ENCODE measurements around the gene KLK5. TPM values are rescaled to one million over a fixed set of nuclear protein-coding genes. Genes with fewer than 3 reads are reported as not detected.

The KLK5 gene, protein sequence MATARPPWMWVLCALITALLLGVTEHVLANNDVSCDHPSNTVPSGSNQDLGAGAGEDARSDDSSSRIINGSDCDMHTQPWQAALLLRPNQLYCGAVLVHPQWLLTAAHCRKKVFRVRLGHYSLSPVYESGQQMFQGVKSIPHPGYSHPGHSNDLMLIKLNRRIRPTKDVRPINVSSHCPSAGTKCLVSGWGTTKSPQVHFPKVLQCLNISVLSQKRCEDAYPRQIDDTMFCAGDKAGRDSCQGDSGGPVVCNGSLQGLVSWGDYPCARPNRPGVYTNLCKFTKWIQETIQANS
- total RNA-seq (2016; rRNA removed; fragmentation: Illumina TruSeq; extraction: Trizol) (not detected in 2 replicates), polyA plus RNA-seq (2011; rRNA removed) (not detected in 2 replicates), polyA minus RNA-seq (2011; rRNA and poly(A)+ RNA removed; ENCODE audit: low replicate concordance) (0.23 TPM in 1 of 2 replicates, not detected in the other), Bru-seq, nascent RNA (percentile 8 among the genes with signal in this experiment), BruChase-seq, experiment 1, labeled RNA remaining after a 6-hour chase (percentile 9 among the genes with signal in this experiment), BruChase-seq, experiment 2, labeled RNA remaining after a 2-hour chase (not detected)
- total RNA-seq (2016; cell fraction: cytosol; rRNA removed; fragmentation: Illumina TruSeq; extraction: Trizol; ENCODE audit: low read depth) = not detected in 2 replicates
- not detected in 2 replicates for total RNA-seq (2016; cell fraction: insoluble cytoplasmic fraction; rRNA removed; fragmentation: Illumina TruSeq; extraction: Trizol)
- total RNA-seq (2016; cell fraction: membrane; rRNA removed; fragmentation: Illumina TruSeq; extraction: Trizol) = not detected in 2 replicates
- total RNA-seq (2016; cell fraction: nucleus; rRNA removed; fragmentation: Illumina TruSeq; extraction: Trizol) = not detected in 2 replicates
- not detected in 2 replicates for polyA plus RNA-seq (2011; cell fraction: cytosol; rRNA removed)
- polyA plus RNA-seq (2011; cell fraction: nucleus; rRNA removed) = not detected in 2 replicates
- polyA plus RNA-seq (2012) = not detected in 2 replicates
- not detected in 2 replicates for polyA plus RNA-seq (2016; cell fraction: cytosol; fragmentation: Illumina TruSeq; extraction: Trizol; ENCODE audit: low read depth)
- not detected in 2 replicates for polyA plus RNA-seq (2016; cell fraction: insoluble cytoplasmic fraction; fragmentation: Illumina TruSeq; extraction: Trizol; ENCODE audit: low read depth)
- not detected in 2 replicates for polyA plus RNA-seq (2016; cell fraction: membrane; fragmentation: Illumina TruSeq; extraction: Trizol; ENCODE audit: low read depth)
- not detected in 2 replicates for polyA plus RNA-seq (2016; cell fraction: nucleus; fragmentation: Illumina TruSeq; extraction: Trizol; ENCODE audit: insufficient read depth, low read depth)
- not detected in 2 replicates for polyA minus RNA-seq (2011; cell fraction: cytosol; rRNA and poly(A)+ RNA removed)
- not detected in 2 replicates for polyA minus RNA-seq (2011; cell fraction: nucleus; rRNA and poly(A)+ RNA removed)
- long read RNA-seq, experiment 1 = 0 reads
- long read RNA-seq, experiment 2 = 0 reads

DNA sequence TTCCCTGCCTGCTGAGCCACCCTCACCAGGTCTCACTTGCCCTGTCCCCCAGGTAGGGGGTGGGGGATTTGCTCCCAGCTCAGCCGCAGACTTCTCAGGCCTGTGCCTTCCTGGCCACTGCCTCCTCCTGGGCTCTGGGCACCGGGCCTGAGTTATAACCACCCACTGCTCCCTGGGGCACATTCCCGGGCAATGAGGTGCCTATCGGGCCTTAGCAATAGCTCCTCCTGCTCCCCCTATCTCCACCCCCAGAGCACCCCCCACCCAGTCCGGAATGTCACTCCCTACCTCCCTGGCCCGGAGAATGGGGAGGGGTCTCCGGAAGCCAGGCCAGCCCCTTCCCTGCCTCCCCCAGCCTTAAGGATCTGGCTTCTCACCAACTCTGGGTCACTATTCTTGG lies at the start of gene KLK5:
TSS of gene KLK5 (minus strand) at position 129 of the 400 bp plus-strand sequence. CDS start 381 bp downstream, outside the sequence.
- H3K4me3 ChIP-seq (replicated peaks in 1 of 3; ENCODE audit: insufficient read depth in 1 of 3, low read depth in 2 of 3, low read length in 3 of 3) = no peak within 1 kb of the TSS
- in situ Hi-C loops (cut with HindIII; ENCODE audit: extremely low pct_ligation_motif_present, low pct_unique_long_range_greater_than_20kb) = no loop called here
- H3K27ac ChIP-seq (ENCODE audit: extremely low read length, insufficient read depth, low read length) = no peak within 1 kb of the TSS
- H3K9me3 ChIP-seq (ENCODE audit: low read length) = no peaks in the 10 kb centered on the region
- BruUV-seq (replicated peaks) = no TSS peak
- ChIA-PET CTCF (ENCODE audit: low intra/inter-chr PET ratio, low total read pairs) (no interaction called here), POLR2A (no interaction called here)
- H3K27me3 ChIP-seq (ENCODE audit: control insufficient read depth in 1 of 2, insufficient read depth in 2 of 2, low read length in 2 of 2) = peaks cover 0 to 11% of the 10 kb centered on the region in 2 experiments; a peak in 2 of 5 replicates
- FAIRE-seq (no peak), DNase-seq (ENCODE audit: low spot score) (no peak), ATAC-seq (no peak)
- H3K4me2 ChIP-seq (ENCODE audit: low read depth, low read length) = no peak within 1 kb of the TSS
- H3K36me3 ChIP-seq (replicated peaks in 1 of 2; ENCODE audit: control insufficient read depth in 1 of 2, insufficient read depth in 2 of 2, low read length in 2 of 2) = no peaks in the 10 kb centered on the region
- H3K4me1 ChIP-seq (ENCODE audit: insufficient read depth, low read length) = no peaks in the 10 kb centered on the region
- WGBS (ENCODE audit: low lambda C conversion rate) = 0% methylated on average over 2 of the region's 7 CpGs
- no peaks in the 10 kb centered on the region for H4K20me1 ChIP-seq (ENCODE audit: insufficient read depth, low read length)
- H3K79me2 ChIP-seq (ENCODE audit: insufficient read depth, low read length) = no peaks in the 10 kb centered on the region
- intact Hi-C loops (cut with micrococcal nuclease; ENCODE audit: unreplicated experiment) = no loop called here
- no peak within 1 kb of the TSS for H2AFZ ChIP-seq (ENCODE audit: low read length)
- H3K9ac ChIP-seq (ENCODE audit: insufficient read depth, low read depth, low read length) = no peak within 1 kb of the TSS
- TF ChIP-seq, protein P1, sequence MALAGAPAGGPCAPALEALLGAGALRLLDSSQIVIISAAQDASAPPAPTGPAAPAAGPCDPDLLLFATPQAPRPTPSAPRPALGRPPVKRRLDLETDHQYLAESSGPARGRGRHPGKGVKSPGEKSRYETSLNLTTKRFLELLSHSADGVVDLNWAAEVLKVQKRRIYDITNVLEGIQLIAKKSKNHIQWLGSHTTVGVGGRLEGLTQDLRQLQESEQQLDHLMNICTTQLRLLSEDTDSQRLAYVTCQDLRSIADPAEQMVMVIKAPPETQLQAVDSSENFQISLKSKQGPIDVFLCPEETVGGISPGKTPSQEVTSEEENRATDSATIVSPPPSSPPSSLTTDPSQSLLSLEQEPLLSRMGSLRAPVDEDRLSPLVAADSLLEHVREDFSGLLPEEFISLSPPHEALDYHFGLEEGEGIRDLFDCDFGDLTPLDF (CRISPR knock-in tag; IDR thresholded peaks at IDR 0.05) = no peak
- TF ChIP-seq ZNF446 (CRISPR knock-in tag; IDR thresholded peaks at IDR 0.05) = no peak
- TF ChIP-seq NONO (IDR thresholded peaks at IDR 0.05) = no peak
- no peak for TF ChIP-seq NONO (CRISPR knock-in tag; conservative IDR thresholded peaks at IDR 0.05)
- TF ChIP-seq, protein P2, sequence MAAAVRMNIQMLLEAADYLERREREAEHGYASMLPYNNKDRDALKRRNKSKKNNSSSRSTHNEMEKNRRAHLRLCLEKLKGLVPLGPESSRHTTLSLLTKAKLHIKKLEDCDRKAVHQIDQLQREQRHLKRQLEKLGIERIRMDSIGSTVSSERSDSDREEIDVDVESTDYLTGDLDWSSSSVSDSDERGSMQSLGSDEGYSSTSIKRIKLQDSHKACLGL (CRISPR knock-in tag; IDR thresholded peaks at IDR 0.05) = no peak
- TF ChIP-seq POLR2G (IDR thresholded peaks at IDR 0.05; ENCODE audit: low read depth, low read length) = no peak
- TF ChIP-seq, protein P3, sequence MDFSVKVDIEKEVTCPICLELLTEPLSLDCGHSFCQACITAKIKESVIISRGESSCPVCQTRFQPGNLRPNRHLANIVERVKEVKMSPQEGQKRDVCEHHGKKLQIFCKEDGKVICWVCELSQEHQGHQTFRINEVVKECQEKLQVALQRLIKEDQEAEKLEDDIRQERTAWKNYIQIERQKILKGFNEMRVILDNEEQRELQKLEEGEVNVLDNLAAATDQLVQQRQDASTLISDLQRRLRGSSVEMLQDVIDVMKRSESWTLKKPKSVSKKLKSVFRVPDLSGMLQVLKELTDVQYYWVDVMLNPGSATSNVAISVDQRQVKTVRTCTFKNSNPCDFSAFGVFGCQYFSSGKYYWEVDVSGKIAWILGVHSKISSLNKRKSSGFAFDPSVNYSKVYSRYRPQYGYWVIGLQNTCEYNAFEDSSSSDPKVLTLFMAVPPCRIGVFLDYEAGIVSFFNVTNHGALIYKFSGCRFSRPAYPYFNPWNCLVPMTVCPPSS (IDR thresholded peaks at IDR 0.05) = no peak
- no peak for TF ChIP-seq HOXA9 (CRISPR knock-in tag; IDR thresholded peaks at IDR 0.05; ENCODE audit: borderline replicate concordance)
- TF ChIP-seq, protein P4, sequence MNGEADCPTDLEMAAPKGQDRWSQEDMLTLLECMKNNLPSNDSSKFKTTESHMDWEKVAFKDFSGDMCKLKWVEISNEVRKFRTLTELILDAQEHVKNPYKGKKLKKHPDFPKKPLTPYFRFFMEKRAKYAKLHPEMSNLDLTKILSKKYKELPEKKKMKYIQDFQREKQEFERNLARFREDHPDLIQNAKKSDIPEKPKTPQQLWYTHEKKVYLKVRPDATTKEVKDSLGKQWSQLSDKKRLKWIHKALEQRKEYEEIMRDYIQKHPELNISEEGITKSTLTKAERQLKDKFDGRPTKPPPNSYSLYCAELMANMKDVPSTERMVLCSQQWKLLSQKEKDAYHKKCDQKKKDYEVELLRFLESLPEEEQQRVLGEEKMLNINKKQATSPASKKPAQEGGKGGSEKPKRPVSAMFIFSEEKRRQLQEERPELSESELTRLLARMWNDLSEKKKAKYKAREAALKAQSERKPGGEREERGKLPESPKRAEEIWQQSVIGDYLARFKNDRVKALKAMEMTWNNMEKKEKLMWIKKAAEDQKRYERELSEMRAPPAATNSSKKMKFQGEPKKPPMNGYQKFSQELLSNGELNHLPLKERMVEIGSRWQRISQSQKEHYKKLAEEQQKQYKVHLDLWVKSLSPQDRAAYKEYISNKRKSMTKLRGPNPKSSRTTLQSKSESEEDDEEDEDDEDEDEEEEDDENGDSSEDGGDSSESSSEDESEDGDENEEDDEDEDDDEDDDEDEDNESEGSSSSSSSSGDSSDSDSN (CRISPR knock-in tag; IDR thresholded peaks at IDR 0.05) = no peak
- no peak for TF ChIP-seq SMYD3 (CRISPR knock-in tag; IDR thresholded peaks at IDR 0.05)
- TF ChIP-seq ZFP36L2 (CRISPR knock-in tag; IDR thresholded peaks at IDR 0.05) = no peak
- TF ChIP-seq ZNF572 (CRISPR knock-in tag; IDR thresholded peaks at IDR 0.05) = no peak
- TF ChIP-seq ZNF792 (CRISPR knock-in tag; IDR thresholded peaks at IDR 0.05) = no peak
